NCI-H82 treated with DMSO at 0.1 percent for 48 hours (cell line): ENCODE data around the gene MAPK1.
"Not testable (repeated sequence)": the region's sequence is repeated elsewhere in the genome, so short reads cannot be mapped to it uniquely, and the experiment has no call there.

Source experiments
- DNase-seq: peaks from one replicate; lab custom pipeline; 2025; ENCODE audit not compliant: unreplicated experiment; lab: John Stamatoyannopoulos, UW

MAPK1 gene

GRCh38 chr22:21882754-21883333, 15.4 kb upstream of the MAPK1 start:
- DNase-seq: not testable (repeated sequence)

GRCh38 chr22:21881841-21882753, 14.7 kb upstream of the MAPK1 start:
- DNase-seq: no peak

GRCh38 chr22:21876486-21877176, 9.2 kb upstream of the MAPK1 start:
- no peak for DNase-seq

- DNase-seq: not testable (repeated sequence)
Observed at GRCh38 chr22:21874953-21875352, 7.5 kb upstream of the MAPK1 start.

- no peak for DNase-seq
Observed at GRCh38 chr22:21873619-21874018, 6.2 kb upstream of the MAPK1 start.

- not testable (repeated sequence) for DNase-seq
Observed at GRCh38 chr22:21872741-21873140, 5.3 kb upstream of the MAPK1 start.

- no peak for DNase-seq
Observed at GRCh38 chr22:21868651-21869050, 1.2 kb upstream of the MAPK1 start.

GRCh38 chr22:21866833-21867527, 465 bp downstream of the MAPK1 start:
- DNase-seq: no peak

GRCh38 chr22:21865041-21865440, 2.4 kb downstream of the MAPK1 start:
- no peak for DNase-seq

- no peak for DNase-seq
Observed at GRCh38 chr22:21862386-21863245, 4.8 kb downstream of the MAPK1 start.

GRCh38 chr22:21861851-21862250, 5.6 kb downstream of the MAPK1 start:
- no peak for DNase-seq

- no peak for DNase-seq
Observed at GRCh38 chr22:21861264-21861848, 6.1 kb downstream of the MAPK1 start.

- DNase-seq: no peak
Observed at GRCh38 chr22:21860491-21861039, 6.9 kb downstream of the MAPK1 start.

- no peak for DNase-seq
Observed at GRCh38 chr22:21858025-21858764, 9.2 kb downstream of the MAPK1 start.

- DNase-seq: no peak
Observed at GRCh38 chr22:21857481-21857914, 9.9 kb downstream of the MAPK1 start.

GRCh38 chr22:21856868-21857267, 10.6 kb downstream of the MAPK1 start:
- DNase-seq: no peak

GRCh38 chr22:21856197-21856596, 11.2 kb downstream of the MAPK1 start:
- DNase-seq: no peak

GRCh38 chr22:21855676-21856075, 11.8 kb downstream of the MAPK1 start:
- DNase-seq: no peak

- no peak for DNase-seq
Observed at GRCh38 chr22:21850660-21851059, 16.8 kb downstream of the MAPK1 start.
